WI38 (cell line): ENCODE results near the gene TRIM27.

ENCODE experiments used
- H3K4me3 ChIP-seq: 2 replicates; pipeline ENCODE4 v1.5.1; 2011; ENCODE audit warnings: low read depth, mild to moderate bottlenecking, control low read depth, low read length
- CTCF ChIP-seq: IDR thresholded peaks from 2 replicates; pipeline ENCODE4 v1.5.1; 2012; ENCODE audit warnings: low read depth, mild to moderate bottlenecking, control low read depth, low read length

Gene TRIM27

GRCh38 chr6:28920281-28920680 is 3.5 kb downstream of the TRIM27 start:
- no peak for TF ChIP-seq CTCF
- H3K4me3 ChIP-seq: no peak overlapping the region

GRCh38 chr6:28914941-28915340 is 8.8 kb downstream of the TRIM27 start:
- H3K4me3 ChIP-seq: no peak overlapping the region
- no peak for TF ChIP-seq CTCF

- no peak for TF ChIP-seq CTCF
- no peak overlapping the region for H3K4me3 ChIP-seq
Measured at GRCh38 chr6:28910901-28911690, 12.7 kb downstream of the TRIM27 start.

GRCh38 chr6:28907394-28907793 is 16.4 kb downstream of the TRIM27 start:
- no peak for TF ChIP-seq CTCF
- no peak overlapping the region for H3K4me3 ChIP-seq

GRCh38 chr6:28906669-28907068 is 17.1 kb downstream of the TRIM27 start:
- no peak for TF ChIP-seq CTCF
- H3K4me3 ChIP-seq: no peak overlapping the region

GRCh38 chr6:28903686-28904085 is 20.1 kb downstream of the TRIM27 start:
- H3K4me3 ChIP-seq: no peak overlapping the region
- no peak for TF ChIP-seq CTCF

- no peak overlapping the region for H3K4me3 ChIP-seq
- TF ChIP-seq CTCF: no peak
Measured at GRCh38 chr6:28901831-28902230, 22.0 kb downstream of the TRIM27 start.
